ENCODE measurements around the gene NRXN3.

DNA sequence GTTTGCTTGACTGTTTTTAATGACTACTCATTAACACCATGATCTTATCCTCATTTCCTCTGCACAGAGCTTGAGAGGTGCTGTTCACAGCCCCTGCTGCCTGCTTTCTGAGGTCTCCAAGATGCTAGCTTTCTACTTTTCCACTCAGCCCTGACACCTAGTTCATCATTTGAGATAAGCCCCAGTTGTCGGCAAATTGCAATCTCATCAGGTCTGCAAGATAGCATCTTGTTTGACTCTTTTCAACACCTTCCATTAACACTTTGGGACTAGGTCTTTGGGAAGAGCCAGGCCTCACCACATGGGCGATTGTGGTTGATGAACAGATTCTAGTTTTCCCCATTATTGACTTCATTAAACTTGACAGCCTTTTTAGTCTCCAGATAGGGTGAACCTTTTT is 1136.4 kb downstream of the NRXN3 start:
- TF ChIP-seq EZH2 (IDR thresholded peaks at IDR 0.05) (no peak), CTCF (IDR thresholded peaks at IDR 0.05 in 2 of 3, conservative IDR thresholded peaks at IDR 0.05 in 1 of 3; ENCODE audit: borderline replicate concordance in 1 of 3, insufficient read depth in 1 of 3, low read depth in 2 of 3, low read length in 2 of 3) (no peak), YY1 (IDR thresholded peaks at IDR 0.05; ENCODE audit: extremely low read depth, insufficient replicate concordance, low read depth, low read length) (no peak), REST (IDR thresholded peaks at IDR 0.05; ENCODE audit: low read depth) (no peak)
- TF ChIP-seq, protein P1, sequence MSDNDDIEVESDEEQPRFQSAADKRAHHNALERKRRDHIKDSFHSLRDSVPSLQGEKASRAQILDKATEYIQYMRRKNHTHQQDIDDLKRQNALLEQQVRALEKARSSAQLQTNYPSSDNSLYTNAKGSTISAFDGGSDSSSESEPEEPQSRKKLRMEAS (IDR thresholded peaks at IDR 0.05), result no peak

Measured in HCT116 (cell line).